GM21529 (cell line): ENCODE measurements around the gene PNPLA6.

Experiments
- ATAC-seq: cut with Tn5 transposase; IDR thresholded peaks from one replicate; pipeline ENCODE4 v1.9.1; 2021; ENCODE audit not compliant: unreplicated experiment

Gene PNPLA6

GRCh38 chr19:7595466-7596133 lies 60.1 kb downstream of the PNPLA6 start, which contains the start of gene CAMSAP3:
Gene CAMSAP3, plus strand, starts transcription at chr19:7595863. Its CDS starts 140 bp downstream, at chr19:7596003.
- no peak for ATAC-seq

GRCh38 chr19:7596211-7596937 lies 60.9 kb downstream of the PNPLA6 start:
- ATAC-seq = no peak

- ATAC-seq = no peak
Measured at GRCh38 chr19:7597689-7598088, 62.2 kb downstream of the PNPLA6 start.

- no peak for ATAC-seq
Measured at GRCh38 chr19:7598180-7598579, 62.7 kb downstream of the PNPLA6 start.

GRCh38 chr19:7600721-7601120 lies 65.2 kb downstream of the PNPLA6 start:
- no peak for ATAC-seq

GRCh38 chr19:7602240-7602934 lies 66.9 kb downstream of the PNPLA6 start:
- ATAC-seq = no peak

GRCh38 chr19:7602935-7603497 lies 67.5 kb downstream of the PNPLA6 start:
- no peak for ATAC-seq

GRCh38 chr19:7603919-7604318 lies 68.4 kb downstream of the PNPLA6 start:
- no peak for ATAC-seq

GRCh38 chr19:7605490-7606222 lies 70.1 kb downstream of the PNPLA6 start:
- ATAC-seq = no peak

- no peak for ATAC-seq
Measured at GRCh38 chr19:7606289-7606688, 70.8 kb downstream of the PNPLA6 start.

GRCh38 chr19:7607212-7607873 lies 71.8 kb downstream of the PNPLA6 start:
- ATAC-seq = no peak

GRCh38 chr19:7607874-7608560 lies 72.5 kb downstream of the PNPLA6 start:
- no peak for ATAC-seq

GRCh38 chr19:7610491-7611240 lies 75.1 kb downstream of the PNPLA6 start:
- no peak for ATAC-seq
